BLaER1 treated with 17β-estradiol and CSF1 and Interleukin-3, amounts not matched to agents 10 nM and 100 nM (cell line): Measurements from ENCODE around the gene RNF34.

Experiments
- H3K27ac ChIP-seq, 11 experiments: shearing (Covaris generic); formaldehyde crosslinking; 2 replicates each; pipeline ENCODE4 v1.8.1; 2022
- H3K27me3 ChIP-seq, 11 experiments: shearing (Covaris generic); formaldehyde crosslinking; 2 replicates each; pipeline ENCODE4 v1.8.1; 2022
- H3K36me3 ChIP-seq, 11 experiments: shearing (Covaris generic); formaldehyde crosslinking; 2 replicates each; pipeline ENCODE4 v1.8.1; 2022
- H3K4me1 ChIP-seq, 10 experiments: shearing (Covaris generic); formaldehyde crosslinking; 2 replicates each; pipeline ENCODE4 v1.8.1; 2022
- H3K4me2 ChIP-seq, 11 experiments: shearing (Covaris generic); formaldehyde crosslinking; 2 replicates each; pipeline ENCODE4 v1.8.1; 2022
- H3K4me3 ChIP-seq, 10 experiments: shearing (Covaris generic); formaldehyde crosslinking; 2 replicates each; pipeline ENCODE4 v1.8.1; 2022
- H3K9ac ChIP-seq, 11 experiments: shearing (Covaris generic); formaldehyde crosslinking; 2 replicates each; pipeline ENCODE4 v1.8.1; 2022
- H3K9me3 ChIP-seq, 11 experiments: shearing (Covaris generic); formaldehyde crosslinking; replicated peaks in 1 of 11; 2 replicates each; pipeline ENCODE4 v1.8.1; 2022
- H4K20me1 ChIP-seq, 11 experiments: shearing (Covaris generic); formaldehyde crosslinking; 2 replicates each; pipeline ENCODE4 v1.8.1; 2022
- Cebpa-rat ChIP-seq, 11 experiments: shearing (Covaris generic); IDR thresholded peaks; 2 replicates each; pipeline ENCODE4 v1.8.1; 2022

RNF34 gene

DNA sequence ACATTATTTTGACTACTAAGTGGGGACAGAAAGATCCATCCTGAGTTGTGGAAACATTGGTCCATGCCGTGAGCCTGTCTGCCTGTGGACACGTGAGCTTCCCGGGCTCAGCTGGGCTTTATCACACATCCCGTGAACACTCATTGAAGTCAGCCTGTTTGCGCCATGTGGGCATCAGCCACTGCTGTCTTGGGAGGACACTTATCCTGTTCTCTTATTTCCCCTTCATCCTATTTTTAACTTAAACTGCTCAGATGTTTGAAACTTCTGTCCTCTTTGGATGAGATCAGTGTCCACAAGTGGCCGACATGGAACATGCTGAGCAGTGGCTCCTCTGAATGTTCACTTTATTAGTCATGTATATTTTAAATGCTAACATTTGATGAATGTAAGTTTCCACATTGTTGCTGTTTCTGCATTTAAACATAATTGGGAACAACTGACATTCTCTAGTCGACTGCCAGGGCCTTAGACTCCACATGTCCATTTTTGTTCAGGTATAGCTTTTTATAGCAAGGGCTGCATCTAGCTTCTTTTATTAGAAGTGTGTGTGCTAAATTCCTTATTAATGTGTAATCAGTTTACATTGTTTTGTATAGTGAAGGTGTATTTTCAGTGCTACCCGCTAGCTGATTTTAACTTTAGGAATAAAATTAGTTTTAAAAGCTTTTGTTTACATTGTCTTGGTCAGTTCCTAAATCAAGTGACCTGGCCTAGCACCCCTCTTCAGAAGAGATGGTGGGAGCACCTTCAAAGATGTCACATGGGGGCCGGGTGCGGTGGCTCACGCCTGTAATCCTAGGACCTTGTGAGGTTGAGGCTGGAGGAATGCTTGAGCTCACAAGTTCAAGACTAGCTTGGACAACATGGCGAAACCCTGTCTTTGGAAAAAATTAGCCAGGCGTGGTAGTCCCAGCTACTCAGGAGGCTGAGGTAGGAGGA, 24.0 kb downstream of the RNF34 start:
- Histone ChIP-seq H3K27me3 (no peaks in the 10 kb centered on the region), H3K4me1 (peaks cover 34 to 67% (median 54%) of the 10 kb centered on the region in 10 experiments), H3K27ac (peak overlapping the region; percentile 69 to 94 (median 92); a peak in 21 of 22 replicates), H3K4me2 (peak overlapping the region in 9 of 11 experiments; percentile 25 to 74 (median 61); a peak in 17 of 22 replicates), H3K4me3 (peak overlapping the region in 2 of 10 experiments; percentile 7 to 42; a peak in 2 of 20 replicates), H3K9me3 (peaks cover 0 to 35% (median 8%) of the 10 kb centered on the region in 11 experiments; a peak in 15 of 22 replicates), H4K20me1 (peaks cover 0 to 6% (median 0%) of the 10 kb centered on the region in 11 experiments; a peak in 2 of 22 replicates), H3K9ac (peak overlapping the region in 10 of 11 experiments; percentile 42 to 79 (median 74); a peak in 19 of 22 replicates), H3K36me3 (peaks cover 91 to 99% (median 96%) of the 10 kb centered on the region in 11 experiments)
- no peak for TF ChIP-seq Cebpa-rat (IDR thresholded peaks at IDR 0.05)

DNA sequence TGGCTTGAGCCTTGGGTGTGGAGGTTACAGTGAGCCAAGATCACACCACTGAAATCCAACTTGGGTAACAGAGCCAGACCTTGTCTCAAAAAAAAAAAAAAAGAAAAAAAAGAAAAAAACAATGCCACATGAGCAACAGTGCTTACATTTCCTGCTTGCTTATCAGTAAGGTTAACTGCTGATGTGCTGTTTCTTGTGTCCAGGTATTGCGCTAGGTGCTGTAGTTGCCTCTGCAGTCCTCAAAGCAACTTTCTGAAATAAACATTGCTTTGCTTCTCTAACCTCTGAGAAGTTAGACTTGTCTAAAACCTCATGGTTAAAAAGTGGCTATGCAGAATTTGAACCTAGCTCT, 24.7 kb downstream of the RNF34 start:
- H3K4me2 ChIP-seq = peak overlapping the region in 10 of 11 experiments; percentile 25 to 74 (median 60); a peak in 17 of 22 replicates
- TF ChIP-seq Cebpa-rat (IDR thresholded peaks at IDR 0.05) = no peak

GRCh38 chr12:121427556-121428050, 27.7 kb downstream of the RNF34 start:
- H3K4me1 ChIP-seq = peaks cover 35 to 67% (median 56%) of the 10 kb centered on the region in 10 experiments
- TF ChIP-seq Cebpa-rat (IDR thresholded peaks at IDR 0.05) = no peak
- H3K27me3 ChIP-seq = no peaks in the 10 kb centered on the region
- H3K27ac ChIP-seq = peak overlapping the region in 10 of 11 experiments; percentile 75 to 94 (median 92); a peak in 21 of 22 replicates
- H3K9me3 ChIP-seq = peaks cover 0 to 31% (median 8%) of the 10 kb centered on the region in 11 experiments; a peak in 15 of 22 replicates
- peak overlapping the region in 6 of 11 experiments; percentile 26 to 79 (median 76); a peak in 7 of 22 replicates for H3K9ac ChIP-seq
- H4K20me1 ChIP-seq = peaks cover 0 to 17% (median 0%) of the 10 kb centered on the region in 11 experiments; a peak in 8 of 22 replicates
- H3K36me3 ChIP-seq = peaks cover 91 to 99% (median 96%) of the 10 kb centered on the region in 11 experiments
- H3K4me3 ChIP-seq = no peak overlapping the region
- H3K4me2 ChIP-seq = peak overlapping the region in 9 of 11 experiments; percentile 50 to 74 (median 66); a peak in 17 of 22 replicates

More for the DNA sequence above, 24.7 kb downstream of the RNF34 start:
- Histone ChIP-seq H3K9ac (peak overlapping the region in 10 of 11 experiments; percentile 42 to 79 (median 74); a peak in 19 of 22 replicates), H4K20me1 (peaks cover 0 to 6% (median 0%) of the 10 kb centered on the region in 11 experiments; a peak in 1 of 22 replicates), H3K36me3 (peaks cover 91 to 99% (median 96%) of the 10 kb centered on the region in 11 experiments), H3K27me3 (no peaks in the 10 kb centered on the region), H3K4me1 (peaks cover 34 to 73% (median 54%) of the 10 kb centered on the region in 10 experiments), H3K27ac (peak overlapping the region; percentile 69 to 94 (median 92)), H3K4me3 (peak overlapping the region in 1 of 10 experiments; percentile 42; a peak in 2 of 20 replicates), H3K9me3 (peaks cover 0 to 35% (median 8%) of the 10 kb centered on the region in 11 experiments; a peak in 15 of 22 replicates)

DNA sequence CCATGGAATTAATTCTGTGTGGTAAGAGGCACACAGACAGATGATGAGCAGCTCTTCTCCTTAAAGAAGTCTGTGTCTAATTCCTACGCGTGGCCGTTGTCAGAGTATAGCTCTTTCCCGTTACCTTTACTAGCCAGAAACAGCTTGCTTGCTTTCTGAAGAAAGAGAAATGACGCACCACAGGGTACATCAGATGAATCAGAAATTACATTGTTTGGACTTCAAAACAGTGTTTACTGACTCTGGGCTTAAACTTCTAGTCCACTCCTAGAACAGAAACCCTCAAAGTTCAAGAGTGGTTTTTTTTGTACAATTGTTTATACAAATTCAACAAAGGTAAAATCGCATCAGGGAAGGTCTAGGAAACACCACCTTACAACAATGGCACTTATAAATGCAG, 29.0 kb downstream of the RNF34 start:
- Histone ChIP-seq H3K4me2 (peak overlapping the region in 1 of 11 experiments; percentile 66; a peak in 1 of 22 replicates), H3K9ac (no peak overlapping the region; a peak in 2 of 22 replicates), H4K20me1 (peaks cover 0 to 26% (median 7%) of the 10 kb centered on the region in 11 experiments; a peak in 11 of 22 replicates), H3K27ac (peak overlapping the region in 9 of 11 experiments; percentile 89 to 94 (median 92); a peak in 15 of 22 replicates), H3K4me3 (no peak overlapping the region), H3K4me1 (peaks cover 47 to 69% (median 58%) of the 10 kb centered on the region in 10 experiments), H3K36me3 (peaks cover 91 to 99% (median 96%) of the 10 kb centered on the region in 11 experiments), H3K27me3 (no peaks in the 10 kb centered on the region), H3K9me3 (peaks cover 0 to 25% (median 8%) of the 10 kb centered on the region in 11 experiments; a peak in 15 of 22 replicates)
- TF ChIP-seq Cebpa-rat (IDR thresholded peaks at IDR 0.05) = no peak

DNA sequence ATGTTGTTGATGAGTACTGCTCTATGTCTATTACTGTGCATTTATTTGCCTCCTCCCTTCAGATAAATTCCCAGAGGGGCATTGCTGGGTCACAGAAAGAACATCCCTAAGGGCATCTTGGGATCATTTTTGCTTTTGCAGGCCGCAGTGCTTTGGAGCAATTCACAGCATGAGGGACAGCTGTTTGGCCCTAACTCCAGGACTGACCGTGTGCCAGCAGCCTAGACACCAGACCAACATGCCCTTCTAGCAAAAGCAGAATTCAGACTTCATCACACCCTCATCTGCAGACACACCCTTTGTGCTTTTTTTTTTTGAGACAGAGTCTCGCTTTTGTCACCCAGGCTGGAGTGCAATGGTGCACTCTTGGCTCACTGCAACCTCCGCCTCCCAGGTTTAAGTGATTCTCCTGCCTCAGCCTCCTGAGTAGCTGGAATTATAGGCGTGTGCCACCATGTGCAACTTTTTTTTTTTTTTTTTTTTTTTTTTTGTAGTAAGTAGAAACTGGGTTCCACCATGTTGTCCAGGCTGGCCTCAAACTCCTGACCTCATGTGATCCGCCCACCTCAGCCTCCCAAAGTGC, 31.0 kb downstream of the RNF34 start:
- TF ChIP-seq Cebpa-rat (IDR thresholded peaks at IDR 0.05) = no peak
- H3K27ac ChIP-seq = peak overlapping the region in 3 of 11 experiments; percentile 30 to 93 (median 92); a peak in 3 of 22 replicates
- H3K9ac ChIP-seq = no peak overlapping the region
- H3K4me1 ChIP-seq = peaks cover 32 to 54% (median 41%) of the 10 kb centered on the region in 10 experiments
- peaks cover 99 to 100% (median 100%) of the 10 kb centered on the region in 11 experiments for H3K36me3 ChIP-seq
- peaks cover 0 to 40% (median 10%) of the 10 kb centered on the region in 11 experiments; a peak in 11 of 22 replicates for H4K20me1 ChIP-seq
- H3K4me2 ChIP-seq = no peak overlapping the region
- H3K27me3 ChIP-seq = no peaks in the 10 kb centered on the region
- H3K4me3 ChIP-seq = no peak overlapping the region
- H3K9me3 ChIP-seq = peaks cover 0 to 9% (median 0%) of the 10 kb centered on the region in 11 experiments; a peak in 6 of 22 replicates

DNA sequence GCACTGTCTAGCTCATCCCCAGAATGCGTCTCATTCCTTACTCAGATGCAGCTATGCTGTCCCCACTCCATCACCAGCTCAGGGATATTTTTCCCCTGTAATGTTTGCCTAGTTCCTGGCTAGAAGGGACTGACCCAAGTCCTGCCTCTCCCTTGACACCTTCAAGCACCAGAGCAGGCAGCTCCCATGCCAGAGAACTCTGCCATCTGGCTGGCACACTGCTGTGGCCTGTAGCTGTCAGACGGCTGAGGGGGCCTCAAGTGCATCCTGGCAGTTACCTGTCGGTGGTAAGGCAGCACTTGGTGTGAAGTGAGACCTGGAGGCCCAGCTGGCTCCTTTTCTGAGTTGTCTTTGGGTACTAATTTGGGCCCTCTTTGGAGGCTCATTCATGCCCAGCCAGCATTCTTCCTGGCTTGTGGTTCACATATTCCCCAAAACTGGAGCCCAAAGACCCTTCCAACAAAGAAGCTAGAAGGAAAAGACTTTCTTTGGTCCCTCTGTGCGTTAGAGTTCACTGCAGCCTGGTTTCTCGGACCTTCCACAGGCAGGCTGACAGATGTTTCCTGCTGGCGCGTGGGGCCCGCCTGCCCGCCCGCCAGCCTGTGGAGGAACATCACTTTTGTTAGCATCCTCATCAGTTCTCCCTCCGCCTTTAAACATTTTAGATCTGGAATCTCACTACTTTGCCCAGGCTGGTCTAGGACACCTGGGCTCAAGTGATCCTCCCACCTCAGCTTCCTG, 33.0 kb downstream of the RNF34 start:
- peaks cover 7 to 23% (median 18%) of the 10 kb centered on the region in 11 experiments for H3K9me3 ChIP-seq
- H3K4me2 ChIP-seq = peak overlapping the region; percentile 22 to 57 (median 33); a peak in 19 of 22 replicates
- peaks cover 98 to 100% (median 100%) of the 10 kb centered on the region in 11 experiments for H3K36me3 ChIP-seq
- H3K27me3 ChIP-seq = no peaks in the 10 kb centered on the region
- peak overlapping the region in 5 of 11 experiments; percentile 24 to 50 (median 43); a peak in 10 of 22 replicates for H3K9ac ChIP-seq
- peaks cover 16 to 34% (median 25%) of the 10 kb centered on the region in 10 experiments for H3K4me1 ChIP-seq
- no peak for TF ChIP-seq Cebpa-rat (IDR thresholded peaks at IDR 0.05)
- no peak overlapping the region for H3K4me3 ChIP-seq
- peaks cover 0 to 40% (median 10%) of the 10 kb centered on the region in 11 experiments; a peak in 11 of 22 replicates for H4K20me1 ChIP-seq
- peak overlapping the region in 9 of 11 experiments; percentile 21 to 73 (median 65); a peak in 17 of 22 replicates for H3K27ac ChIP-seq

GRCh38 chr12:121436706-121437105, 36.8 kb downstream of the RNF34 start:
- Histone ChIP-seq H3K4me2 (peak overlapping the region in 1 of 11 experiments; percentile 23; a peak in 1 of 22 replicates), H3K4me1 (peaks cover 14 to 24% (median 17%) of the 10 kb centered on the region in 10 experiments), H3K9me3 (peaks cover 7 to 55% (median 44%) of the 10 kb centered on the region in 11 experiments), H3K27me3 (no peaks in the 10 kb centered on the region), H3K4me3 (0 out of 20 replicates have a peak overlapping the region, but pooled peaks of 1 of the 10 experiments have one; percentile 30), H3K36me3 (peaks cover 98 to 100% (median 100%) of the 10 kb centered on the region in 11 experiments), H3K27ac (no peak overlapping the region), H4K20me1 (peaks cover 0 to 48% (median 13%) of the 10 kb centered on the region in 11 experiments; a peak in 12 of 22 replicates), H3K9ac (no peak overlapping the region)
- no peak for TF ChIP-seq Cebpa-rat (IDR thresholded peaks at IDR 0.05)
